C4-2B (cell line): Measurements from ENCODE around the gene RPL10.

Experiments used
- CTCF ChIP-seq: fragments of 450-650 bp; conservative IDR thresholded peaks from 2 replicates; pipeline ENCODE4 v1.5.1; 2017; ENCODE audit warnings: mild to moderate bottlenecking
- ZFX ChIP-seq: fragments of 450-650 bp; IDR thresholded peaks from 2 replicates; pipeline ENCODE4 v1.6.1; 2017

- no peak for TF ChIP-seq CTCF
- no peak for TF ChIP-seq ZFX
These were observed 35.4 kb downstream of the RPL10 start for GRCh38 chrX:154433605-154434004.
